LNCaP clone FGC (cell line): ENCODE results near the gene STAP2.

ENCODE experiments used
- DNase-seq: peaks from one replicate; pipeline ENCODE4 v3.0.0-alpha.2; 2011; ENCODE audit warnings: low read depth
- H3K4me3 ChIP-seq: 2 replicates; pipeline ENCODE4 v1.5.1; 2011; ENCODE audit warnings: mild to moderate bottlenecking, low read depth, low read length, control low read depth
- CTCF ChIP-seq: IDR thresholded peaks from 2 replicates; pipeline ENCODE4 v1.5.1; 2012; ENCODE audit warnings: mild to moderate bottlenecking; ENCODE audit not compliant: control insufficient read depth, insufficient read depth; ENCODE audit errors: extremely low read depth

STAP2 gene

GRCh38 chr19:4328243-4328990 lies 10.2 kb downstream of the STAP2 start:
- no peak for DNase-seq
- H3K4me3 ChIP-seq: no peak overlapping the region
- TF ChIP-seq CTCF: no peak

- H3K4me3 ChIP-seq: no peak overlapping the region
- no peak for DNase-seq
- no peak for TF ChIP-seq CTCF
Measured at GRCh38 chr19:4327877-4328242, 10.8 kb downstream of the STAP2 start.

GRCh38 chr19:4327252-4327876 lies 11.3 kb downstream of the STAP2 start:
- no peak overlapping the region for H3K4me3 ChIP-seq
- no peak for TF ChIP-seq CTCF
- DNase-seq: no peak

- no peak for TF ChIP-seq CTCF
- H3K4me3 ChIP-seq: no peak overlapping the region
- no peak for DNase-seq
Measured at GRCh38 chr19:4326837-4327251, 11.8 kb downstream of the STAP2 start.

- DNase-seq: no peak
- TF ChIP-seq CTCF: no peak
- H3K4me3 ChIP-seq: no peak overlapping the region
Measured at GRCh38 chr19:4326215-4326836, 12.3 kb downstream of the STAP2 start.

- no peak for TF ChIP-seq CTCF
- no peak for DNase-seq
Measured at GRCh38 chr19:4324228-4324627, 14.4 kb downstream of the STAP2 start.

More at GRCh38 chr19:4324228-4324627, 14.4 kb downstream of the STAP2 start:
- H3K4me3 ChIP-seq: no peak overlapping the region
